ENCODE measurements around the gene CLTC. TPM values are rescaled to one million over a fixed set of nuclear protein-coding genes. Genes with fewer than 3 reads are reported as not detected.

CLTC gene
- total RNA-seq, 1 experiment from 2014 or later, result 162 TPM

DNA sequence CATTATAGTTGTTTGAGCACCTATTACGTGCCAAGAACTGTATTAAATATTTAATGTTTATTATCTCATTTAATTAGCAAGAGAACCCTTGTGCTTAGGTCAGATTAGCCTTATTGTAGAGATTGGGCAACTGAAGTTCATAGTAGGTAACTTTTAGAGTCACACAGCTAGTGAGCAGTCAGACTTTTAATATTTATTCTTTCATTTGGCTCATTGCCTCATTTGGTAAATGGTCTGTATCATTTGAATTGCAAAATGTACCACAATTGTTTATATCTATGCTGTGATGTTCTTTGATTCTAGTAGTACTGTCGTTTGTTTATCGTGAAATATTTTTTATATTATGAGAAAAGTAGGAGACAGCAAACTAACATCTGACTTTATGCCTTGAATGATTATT, 7.6 kb downstream of the CLTC start:
- Histone ChIP-seq H3K4me2 (ENCODE audit: low read depth, low read length, poor library complexity, severe bottlenecking) (no peak overlapping the region), H3K9me2 (replicated peaks; ENCODE audit: insufficient read depth, low read length) (no peaks in the 10 kb centered on the region), H3K9me3 (ENCODE audit: low read length) (no peaks in the 10 kb centered on the region), H4K20me1 (ENCODE audit: insufficient read depth, low read depth, low read length) (peaks cover 60% of the 10 kb centered on the region), H3K4me3 (ENCODE audit: low read length) (no peak overlapping the region), H3K4me1 (ENCODE audit: low read length) (peaks cover 66% of the 10 kb centered on the region), H3K27me3 (ENCODE audit: low read length) (no peaks in the 10 kb centered on the region), H3K79me2 (ENCODE audit: low read length) (peaks cover 100% of the 10 kb centered on the region), H2AFZ (ENCODE audit: low read length) (no peak overlapping the region), H3K36me3 (ENCODE audit: insufficient read depth, low read length) (peaks cover 31% of the 10 kb centered on the region), H3K9ac (ENCODE audit: low read length) (no peak overlapping the region), H3K27ac (ENCODE audit: low read length) (peak overlapping the region; percentile 53)
- DNase-seq, result no peak

- Histone ChIP-seq H3K9me3 (ENCODE audit: low read length) (no peaks in the 10 kb centered on the region), H3K27me3 (ENCODE audit: low read length) (no peaks in the 10 kb centered on the region), H3K4me2 (ENCODE audit: low read depth, low read length, poor library complexity, severe bottlenecking) (no peak overlapping the region), H3K4me3 (ENCODE audit: low read length) (no peak overlapping the region), H3K9ac (ENCODE audit: low read length) (no peak overlapping the region), H2AFZ (ENCODE audit: low read length) (no peak overlapping the region), H3K79me2 (ENCODE audit: low read length) (peaks cover 100% of the 10 kb centered on the region), H3K27ac (ENCODE audit: low read length) (peak overlapping the region; percentile 53), H3K4me1 (ENCODE audit: low read length) (peaks cover 66% of the 10 kb centered on the region), H3K36me3 (ENCODE audit: insufficient read depth, low read length) (peaks cover 31% of the 10 kb centered on the region), H4K20me1 (ENCODE audit: insufficient read depth, low read depth, low read length) (peaks cover 63% of the 10 kb centered on the region), H3K9me2 (replicated peaks; ENCODE audit: insufficient read depth, low read length) (no peaks in the 10 kb centered on the region)
- DNase-seq, result no peak
These were observed 8.1 kb downstream of the CLTC start for GRCh38 chr17:59627770-59628171.

- H3K9me2 ChIP-seq (replicated peaks; ENCODE audit: insufficient read depth, low read length), result no peaks in the 10 kb centered on the region
- H2AFZ ChIP-seq (ENCODE audit: low read length), result no peak overlapping the region
- H4K20me1 ChIP-seq (ENCODE audit: insufficient read depth, low read depth, low read length), result peaks cover 66% of the 10 kb centered on the region
- H3K4me2 ChIP-seq (ENCODE audit: low read depth, low read length, poor library complexity, severe bottlenecking), result no peak overlapping the region
- H3K9me3 ChIP-seq (ENCODE audit: low read length), result no peaks in the 10 kb centered on the region
- H3K79me2 ChIP-seq (ENCODE audit: low read length), result peaks cover 100% of the 10 kb centered on the region
- no peaks in the 10 kb centered on the region for H3K27me3 ChIP-seq (ENCODE audit: low read length)
- DNase-seq, result no peak
- H3K36me3 ChIP-seq (ENCODE audit: insufficient read depth, low read length), result peaks cover 21% of the 10 kb centered on the region; the same call in 1 of the 2 replicates
- H3K9ac ChIP-seq (ENCODE audit: low read length), result no peak overlapping the region
- no peak overlapping the region for H3K4me3 ChIP-seq (ENCODE audit: low read length)
- peaks cover 61% of the 10 kb centered on the region for H3K4me1 ChIP-seq (ENCODE audit: low read length)
- H3K27ac ChIP-seq (ENCODE audit: low read length), result no peak overlapping the region
These were observed 9.5 kb downstream of the CLTC start for GRCh38 chr17:59629174-59629573.

DNA sequence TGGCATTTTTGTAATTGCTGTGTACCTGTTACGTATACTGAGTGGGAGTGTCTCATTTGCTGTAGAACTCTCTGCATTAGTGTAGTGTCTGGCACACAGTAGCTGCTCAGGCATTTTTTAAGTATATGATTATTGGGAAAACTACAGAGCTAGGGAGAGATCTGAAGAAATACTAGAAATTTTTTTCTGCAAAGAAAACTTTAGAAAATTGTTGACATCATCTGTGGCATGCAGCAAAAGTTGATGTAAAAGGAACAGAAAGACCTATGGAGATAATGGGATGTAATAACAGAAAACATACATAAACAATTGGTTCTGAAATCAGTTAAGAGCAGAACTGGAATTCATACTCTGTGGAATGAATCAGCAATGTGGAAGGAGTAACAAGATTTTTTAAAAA, 11.6 kb downstream of the CLTC start:
- Histone ChIP-seq H3K4me2 (ENCODE audit: low read depth, low read length, poor library complexity, severe bottlenecking) (no peak overlapping the region), H3K9me3 (ENCODE audit: low read length) (no peaks in the 10 kb centered on the region), H3K4me1 (ENCODE audit: low read length) (peaks cover 64% of the 10 kb centered on the region), H3K4me3 (ENCODE audit: low read length) (no peak overlapping the region), H3K36me3 (ENCODE audit: insufficient read depth, low read length) (peaks cover 17% of the 10 kb centered on the region; the same call in 1 of the 2 replicates), H4K20me1 (ENCODE audit: insufficient read depth, low read depth, low read length) (peaks cover 77% of the 10 kb centered on the region), H3K27ac (ENCODE audit: low read length) (no peak overlapping the region), H3K9me2 (replicated peaks; ENCODE audit: insufficient read depth, low read length) (no peaks in the 10 kb centered on the region), H2AFZ (ENCODE audit: low read length) (no peak overlapping the region), H3K79me2 (ENCODE audit: low read length) (peaks cover 100% of the 10 kb centered on the region), H3K27me3 (ENCODE audit: low read length) (no peaks in the 10 kb centered on the region), H3K9ac (ENCODE audit: low read length) (no peak overlapping the region)
- DNase-seq, result no peak

- H3K4me2 ChIP-seq (ENCODE audit: low read depth, low read length, poor library complexity, severe bottlenecking), result no peak overlapping the region
- peaks cover 66% of the 10 kb centered on the region for H4K20me1 ChIP-seq (ENCODE audit: insufficient read depth, low read depth, low read length)
- no peaks in the 10 kb centered on the region for H3K27me3 ChIP-seq (ENCODE audit: low read length)
- peaks cover 14% of the 10 kb centered on the region; the same call in 1 of the 2 replicates for H3K36me3 ChIP-seq (ENCODE audit: insufficient read depth, low read length)
- no peaks in the 10 kb centered on the region for H3K9me2 ChIP-seq (replicated peaks; ENCODE audit: insufficient read depth, low read length)
- H3K9ac ChIP-seq (ENCODE audit: low read length), result no peak overlapping the region
- no peak overlapping the region for H3K27ac ChIP-seq (ENCODE audit: low read length)
- H3K4me1 ChIP-seq (ENCODE audit: low read length), result peaks cover 60% of the 10 kb centered on the region
- H3K9me3 ChIP-seq (ENCODE audit: low read length), result no peaks in the 10 kb centered on the region
- DNase-seq, result no peak
- no peak overlapping the region for H3K4me3 ChIP-seq (ENCODE audit: low read length)
- no peak overlapping the region for H2AFZ ChIP-seq (ENCODE audit: low read length)
- H3K79me2 ChIP-seq (ENCODE audit: low read length), result peaks cover 97% of the 10 kb centered on the region
These were observed 12.7 kb downstream of the CLTC start for GRCh38 chr17:59632398-59632797.

DNA sequence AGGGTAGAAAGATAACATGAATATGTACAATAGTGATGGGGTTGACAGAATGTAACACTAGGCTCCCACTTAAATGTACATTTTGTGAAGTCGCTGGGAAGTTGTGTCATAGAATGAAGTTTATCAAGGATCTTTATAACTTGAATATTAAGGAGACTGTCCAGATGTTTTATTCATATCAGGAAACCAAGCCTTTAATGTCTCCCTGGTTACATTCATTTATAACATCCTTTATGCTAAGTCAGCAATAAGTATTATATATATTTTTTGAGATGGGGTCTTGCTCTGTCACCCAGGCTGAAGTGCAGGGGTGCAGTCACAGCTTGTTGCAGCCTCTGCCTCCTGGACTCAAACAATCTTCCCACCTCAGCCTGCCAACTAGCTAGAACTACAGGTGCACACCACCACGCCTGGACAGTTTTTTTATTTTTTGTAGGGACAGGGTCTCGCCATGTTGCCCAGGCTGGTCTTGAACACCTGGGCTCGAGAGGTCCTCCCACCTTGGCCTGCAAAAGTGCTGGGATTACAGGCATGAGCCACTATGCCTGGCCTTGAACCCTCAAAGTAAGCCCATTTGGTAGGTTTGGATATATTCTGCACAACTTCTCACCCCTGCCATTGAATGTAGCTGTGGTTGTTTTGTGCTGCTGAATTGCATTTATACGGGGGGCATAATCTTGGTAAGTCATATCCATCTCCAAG, 14.1 kb downstream of the CLTC start:
- H3K9me2 ChIP-seq (replicated peaks; ENCODE audit: insufficient read depth, low read length), result no peaks in the 10 kb centered on the region
- no peak overlapping the region for H3K4me3 ChIP-seq (ENCODE audit: low read length)
- H3K36me3 ChIP-seq (ENCODE audit: insufficient read depth, low read length), result peaks cover 4% of the 10 kb centered on the region; the same call in 1 of the 2 replicates
- H3K79me2 ChIP-seq (ENCODE audit: low read length), result peaks cover 96% of the 10 kb centered on the region
- peak overlapping the region; percentile 31 for H3K27ac ChIP-seq (ENCODE audit: low read length)
- H3K4me2 ChIP-seq (ENCODE audit: low read depth, low read length, poor library complexity, severe bottlenecking), result no peak overlapping the region
- peaks cover 67% of the 10 kb centered on the region for H3K4me1 ChIP-seq (ENCODE audit: low read length)
- H2AFZ ChIP-seq (ENCODE audit: low read length), result no peak overlapping the region
- DNase-seq, result no peak
- no peaks in the 10 kb centered on the region for H3K27me3 ChIP-seq (ENCODE audit: low read length)
- no peak overlapping the region for H3K9ac ChIP-seq (ENCODE audit: low read length)
- H3K9me3 ChIP-seq (ENCODE audit: low read length), result no peaks in the 10 kb centered on the region
- peaks cover 58% of the 10 kb centered on the region for H4K20me1 ChIP-seq (ENCODE audit: insufficient read depth, low read depth, low read length)

GRCh38 chr17:59634632-59635541, 15.2 kb downstream of the CLTC start:
- Histone ChIP-seq H4K20me1 (ENCODE audit: insufficient read depth, low read depth, low read length) (peaks cover 63% of the 10 kb centered on the region), H3K4me1 (ENCODE audit: low read length) (peaks cover 78% of the 10 kb centered on the region), H3K4me3 (ENCODE audit: low read length) (no peak overlapping the region), H3K79me2 (ENCODE audit: low read length) (peaks cover 96% of the 10 kb centered on the region), H3K9me2 (replicated peaks; ENCODE audit: insufficient read depth, low read length) (no peaks in the 10 kb centered on the region), H2AFZ (ENCODE audit: low read length) (no peak overlapping the region), H3K9me3 (ENCODE audit: low read length) (no peaks in the 10 kb centered on the region), H3K4me2 (ENCODE audit: low read depth, low read length, poor library complexity, severe bottlenecking) (no peak overlapping the region), H3K27me3 (ENCODE audit: low read length) (no peaks in the 10 kb centered on the region), H3K27ac (ENCODE audit: low read length) (peak overlapping the region; percentile 31), H3K36me3 (ENCODE audit: insufficient read depth, low read length) (no peaks in the 10 kb centered on the region), H3K9ac (ENCODE audit: low read length) (no peak overlapping the region)
- no peak for DNase-seq

GRCh38 chr17:59637611-59638310, 18.1 kb downstream of the CLTC start:
- Histone ChIP-seq H3K9me3 (ENCODE audit: low read length) (no peaks in the 10 kb centered on the region), H3K4me3 (ENCODE audit: low read length) (no peak overlapping the region), H3K4me1 (ENCODE audit: low read length) (peaks cover 90% of the 10 kb centered on the region), H2AFZ (ENCODE audit: low read length) (no peak overlapping the region), H3K9ac (ENCODE audit: low read length) (no peak overlapping the region), H3K9me2 (replicated peaks; ENCODE audit: insufficient read depth, low read length) (no peaks in the 10 kb centered on the region), H3K27me3 (ENCODE audit: low read length) (no peaks in the 10 kb centered on the region), H3K27ac (ENCODE audit: low read length) (peak overlapping the region; percentile 56), H3K36me3 (ENCODE audit: insufficient read depth, low read length) (no peaks in the 10 kb centered on the region), H3K79me2 (ENCODE audit: low read length) (peaks cover 95% of the 10 kb centered on the region), H4K20me1 (ENCODE audit: insufficient read depth, low read depth, low read length) (peaks cover 58% of the 10 kb centered on the region; the same call in 1 of the 2 replicates), H3K4me2 (ENCODE audit: low read depth, low read length, poor library complexity, severe bottlenecking) (no peak overlapping the region)
- peak; percentile 52 for DNase-seq

Measured in Karpas-422 (cell line).